ENCODE data around the gene PDPR.
A peak's percentile ranks its signal among the peaks of the same experiment; 100 is the strongest.
"Not testable (repeated sequence)": the region's sequence is repeated elsewhere in the genome, so short reads cannot be mapped to it uniquely, and the experiment has no call there.

PDPR gene

DNA sequence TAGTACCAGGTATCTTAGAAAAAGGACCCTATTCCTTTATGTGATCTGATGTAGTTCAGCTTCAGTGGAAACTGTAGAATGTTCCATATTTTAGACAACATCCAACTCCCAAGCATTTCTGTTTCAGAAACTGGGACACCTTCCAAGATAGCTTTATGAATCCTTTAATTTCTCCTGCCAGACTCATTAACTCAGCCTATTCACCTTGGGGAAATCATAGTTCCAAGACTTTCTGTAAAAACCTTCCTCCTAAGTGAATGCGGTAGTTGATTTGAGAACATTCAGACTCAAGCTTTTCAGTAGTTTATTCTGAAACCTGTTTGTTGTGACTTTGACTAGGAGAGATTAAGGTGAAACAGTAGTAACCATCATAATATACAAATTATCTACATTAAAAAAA, 20.0 kb upstream of the PDPR start:
- not testable (repeated sequence) for H3K4me3 Mint-ChIP-seq; H3K36me3 Mint-ChIP-seq (ENCODE audit: insufficient read depth); H3K27ac Mint-ChIP-seq (ENCODE audit: low read depth); H3K9me3 Mint-ChIP-seq; DNase-seq (ENCODE audit: low spot score in 2 of 2); H3K4me1 Mint-ChIP-seq; H3K27me3 Mint-ChIP-seq; ATAC-seq (replicated peaks; ENCODE audit: extremely low read depth, poor library complexity, severe bottlenecking)

- H3K4me3 Mint-ChIP-seq; H3K27me3 Mint-ChIP-seq; DNase-seq (ENCODE audit: low spot score in 2 of 2); ATAC-seq (replicated peaks; ENCODE audit: extremely low read depth, poor library complexity, severe bottlenecking); H3K9me3 Mint-ChIP-seq; H3K4me1 Mint-ChIP-seq; H3K36me3 Mint-ChIP-seq (ENCODE audit: insufficient read depth); H3K27ac Mint-ChIP-seq (ENCODE audit: low read depth): not testable (repeated sequence)
Measured at GRCh38 chr16:70109583-70110279, 4.4 kb upstream of the PDPR start.

- not testable (repeated sequence) for DNase-seq (ENCODE audit: low spot score in 2 of 2); H3K27ac Mint-ChIP-seq (ENCODE audit: low read depth); H3K4me3 Mint-ChIP-seq; H3K36me3 Mint-ChIP-seq (ENCODE audit: insufficient read depth); H3K4me1 Mint-ChIP-seq; H3K9me3 Mint-ChIP-seq; ATAC-seq (replicated peaks; ENCODE audit: extremely low read depth, poor library complexity, severe bottlenecking); H3K27me3 Mint-ChIP-seq
Measured at GRCh38 chr16:70112162-70112561, 2.0 kb upstream of the PDPR start.

GRCh38 chr16:70113599-70113981, 542 bp upstream of the PDPR start:
- Mint-ChIP-seq H3K27ac (ENCODE audit: low read depth) (peak overlapping the region; percentile 74), H3K4me3 (peak overlapping the region; percentile 88), H3K4me1 (peaks cover 24% of the 10 kb centered on the region)
- H3K9me3 Mint-ChIP-seq; DNase-seq (ENCODE audit: low spot score in 2 of 2); H3K27me3 Mint-ChIP-seq; H3K36me3 Mint-ChIP-seq (ENCODE audit: insufficient read depth): not testable (repeated sequence)
- peak; percentile 21 for ATAC-seq (replicated peaks; ENCODE audit: extremely low read depth, poor library complexity, severe bottlenecking)

GRCh38 chr16:70118354-70118753, 4.2 kb downstream of the PDPR start:
- DNase-seq (ENCODE audit: low spot score in 2 of 2); H3K4me3 Mint-ChIP-seq; ATAC-seq (replicated peaks; ENCODE audit: extremely low read depth, poor library complexity, severe bottlenecking); H3K27me3 Mint-ChIP-seq; H3K9me3 Mint-ChIP-seq: not testable (repeated sequence)
- Mint-ChIP-seq H3K36me3 (ENCODE audit: insufficient read depth) (peaks cover 26% of the 10 kb centered on the region), H3K4me1 (peaks cover 26% of the 10 kb centered on the region), H3K27ac (ENCODE audit: low read depth) (peak overlapping the region; percentile 61)

GRCh38 chr16:70118776-70119175, 4.6 kb downstream of the PDPR start:
- Mint-ChIP-seq H3K4me1 (peaks cover 26% of the 10 kb centered on the region), H3K36me3 (ENCODE audit: insufficient read depth) (peaks cover 30% of the 10 kb centered on the region), H3K27ac (ENCODE audit: low read depth) (peak overlapping the region; percentile 61)
- not testable (repeated sequence) for H3K27me3 Mint-ChIP-seq; H3K9me3 Mint-ChIP-seq; H3K4me3 Mint-ChIP-seq; DNase-seq (ENCODE audit: low spot score in 2 of 2); ATAC-seq (replicated peaks; ENCODE audit: extremely low read depth, poor library complexity, severe bottlenecking)

DNA sequence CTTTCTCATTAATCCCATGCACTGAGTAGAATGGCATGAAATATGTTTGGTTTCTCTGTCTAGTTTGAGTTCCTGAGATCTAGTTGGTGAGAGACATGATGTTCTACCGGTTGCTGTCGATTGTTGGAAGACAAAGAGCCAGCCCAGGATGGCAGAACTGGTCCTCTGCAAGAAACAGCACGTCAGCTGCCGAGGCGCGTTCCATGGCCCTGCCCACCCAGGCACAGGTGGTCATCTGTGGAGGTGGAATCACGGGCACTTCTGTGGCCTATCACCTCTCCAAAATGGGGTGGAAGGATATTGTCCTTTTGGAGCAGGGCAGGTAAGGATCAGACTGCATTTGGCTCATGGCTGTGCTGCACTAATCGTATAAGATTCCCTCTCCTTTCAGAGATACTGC, 6.3 kb downstream of the PDPR start:
- not testable (repeated sequence) for DNase-seq (ENCODE audit: low spot score in 2 of 2); ATAC-seq (replicated peaks; ENCODE audit: extremely low read depth, poor library complexity, severe bottlenecking); H3K27me3 Mint-ChIP-seq; H3K4me3 Mint-ChIP-seq; H3K9me3 Mint-ChIP-seq; H3K27ac Mint-ChIP-seq (ENCODE audit: low read depth)
- peaks cover 21% of the 10 kb centered on the region for H3K4me1 Mint-ChIP-seq
- H3K36me3 Mint-ChIP-seq (ENCODE audit: insufficient read depth): peaks cover 39% of the 10 kb centered on the region

GRCh38 chr16:70123822-70124221, 9.7 kb downstream of the PDPR start:
- H3K27ac Mint-ChIP-seq (ENCODE audit: low read depth); H3K4me1 Mint-ChIP-seq; H3K27me3 Mint-ChIP-seq; DNase-seq (ENCODE audit: low spot score in 2 of 2); ATAC-seq (replicated peaks; ENCODE audit: extremely low read depth, poor library complexity, severe bottlenecking); H3K4me3 Mint-ChIP-seq; H3K9me3 Mint-ChIP-seq: not testable (repeated sequence)
- peaks cover 62% of the 10 kb centered on the region for H3K36me3 Mint-ChIP-seq (ENCODE audit: insufficient read depth)

- H3K4me1 Mint-ChIP-seq; H3K9me3 Mint-ChIP-seq; H3K4me3 Mint-ChIP-seq; H3K27ac Mint-ChIP-seq (ENCODE audit: low read depth); H3K27me3 Mint-ChIP-seq; ATAC-seq (replicated peaks; ENCODE audit: extremely low read depth, poor library complexity, severe bottlenecking); DNase-seq (ENCODE audit: low spot score in 2 of 2): not testable (repeated sequence)
- peaks cover 73% of the 10 kb centered on the region for H3K36me3 Mint-ChIP-seq (ENCODE audit: insufficient read depth)
Measured at GRCh38 chr16:70126226-70126625, 12.1 kb downstream of the PDPR start.

- ATAC-seq (replicated peaks; ENCODE audit: extremely low read depth, poor library complexity, severe bottlenecking); H3K4me1 Mint-ChIP-seq; H3K9me3 Mint-ChIP-seq; H3K4me3 Mint-ChIP-seq; DNase-seq (ENCODE audit: low spot score in 2 of 2); H3K27me3 Mint-ChIP-seq: not testable (repeated sequence)
- peaks cover 74% of the 10 kb centered on the region for H3K36me3 Mint-ChIP-seq (ENCODE audit: insufficient read depth)
- peak overlapping the region; percentile 41 for H3K27ac Mint-ChIP-seq (ENCODE audit: low read depth)
Measured at GRCh38 chr16:70127706-70128105, 13.6 kb downstream of the PDPR start.

- ATAC-seq (replicated peaks; ENCODE audit: extremely low read depth, poor library complexity, severe bottlenecking); H3K27me3 Mint-ChIP-seq: not testable (repeated sequence)
- peaks cover 74% of the 10 kb centered on the region for H3K36me3 Mint-ChIP-seq (ENCODE audit: insufficient read depth)
Measured at GRCh38 chr16:70128844-70129243, 14.7 kb downstream of the PDPR start.

GRCh38 chr16:70135796-70136195, 21.7 kb downstream of the PDPR start:
- Mint-ChIP-seq H3K27ac (ENCODE audit: low read depth) (peak overlapping the region; percentile 92), H3K36me3 (ENCODE audit: insufficient read depth) (peaks cover 79% of the 10 kb centered on the region)
- not testable (repeated sequence) for H3K9me3 Mint-ChIP-seq; H3K4me1 Mint-ChIP-seq; ATAC-seq (replicated peaks; ENCODE audit: extremely low read depth, poor library complexity, severe bottlenecking); H3K27me3 Mint-ChIP-seq; DNase-seq (ENCODE audit: low spot score in 2 of 2); H3K4me3 Mint-ChIP-seq

More at GRCh38 chr16:70128844-70129243, 14.7 kb downstream of the PDPR start:
- H3K27ac Mint-ChIP-seq (ENCODE audit: low read depth); H3K9me3 Mint-ChIP-seq; H3K4me1 Mint-ChIP-seq; DNase-seq (ENCODE audit: low spot score in 2 of 2); H3K4me3 Mint-ChIP-seq: not testable (repeated sequence)

DNA sequence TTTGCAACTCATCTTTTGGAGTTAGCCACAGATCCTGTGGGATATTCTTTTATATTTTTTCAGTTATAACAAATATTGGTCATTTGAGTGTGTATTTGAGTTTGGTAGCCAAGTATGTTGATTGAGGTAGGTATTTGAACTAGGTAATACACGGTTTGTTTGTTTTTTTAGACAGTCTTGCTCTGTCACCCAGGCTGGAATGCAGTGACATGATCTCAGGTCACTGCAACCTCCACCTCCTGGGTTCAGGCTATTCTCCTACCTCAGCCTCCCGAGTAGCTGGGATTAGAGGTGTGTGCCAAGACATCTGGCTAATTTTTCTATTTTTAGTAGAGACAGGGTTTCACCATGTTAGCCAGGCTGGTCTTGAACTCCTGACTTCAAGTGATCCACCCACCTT, 22.5 kb downstream of the PDPR start:
- Mint-ChIP-seq H3K27ac (ENCODE audit: low read depth) (peak overlapping the region; percentile 92), H3K36me3 (ENCODE audit: insufficient read depth) (peaks cover 83% of the 10 kb centered on the region)
- not testable (repeated sequence) for H3K9me3 Mint-ChIP-seq; H3K27me3 Mint-ChIP-seq; H3K4me3 Mint-ChIP-seq; DNase-seq (ENCODE audit: low spot score in 2 of 2); ATAC-seq (replicated peaks; ENCODE audit: extremely low read depth, poor library complexity, severe bottlenecking); H3K4me1 Mint-ChIP-seq
